NB4 (cell line): Measurements from ENCODE around the gene RRP1.

ENCODE experiments used
- MYC ChIP-seq: IDR thresholded peaks from 2 replicates; pipeline ENCODE4 v1.6.1; 2011; ENCODE audit warnings: low read depth, low read length
- POLR2A ChIP-seq: IDR thresholded peaks from 2 replicates; pipeline ENCODE4 v1.6.1; 2011; ENCODE audit warnings: mild to moderate bottlenecking; ENCODE audit not compliant: insufficient read length; ENCODE audit errors: extremely low read depth
- TF ChIP-seq, protein P1 (sequence below): IDR thresholded peaks from one replicate; pipeline ENCODE4 v1.5.1; 2012; ENCODE audit warnings: low read depth, low read length

DNA sequence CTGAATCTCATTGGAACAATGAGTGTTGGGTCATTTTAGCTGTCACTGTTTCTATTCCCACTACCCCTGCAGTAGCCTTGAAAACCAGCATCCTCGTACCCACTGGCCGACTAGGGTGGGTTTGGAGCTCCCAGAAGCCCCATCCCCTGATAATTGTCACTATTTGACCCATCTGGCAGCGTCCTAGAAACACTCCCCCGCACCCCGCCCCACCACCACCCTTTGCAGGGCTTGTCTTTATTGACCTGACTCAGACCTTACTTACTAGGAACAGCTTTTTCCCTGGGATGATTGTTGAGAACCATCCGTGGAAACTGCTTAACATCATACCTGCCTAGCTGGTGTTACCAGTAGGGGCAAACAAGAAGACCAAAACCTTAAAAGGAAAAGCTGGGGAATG is 47.2 kb downstream of the RRP1 start:
- TF ChIP-seq POLR2A (no peak), MYC (no peak)
- TF ChIP-seq, protein P1, sequence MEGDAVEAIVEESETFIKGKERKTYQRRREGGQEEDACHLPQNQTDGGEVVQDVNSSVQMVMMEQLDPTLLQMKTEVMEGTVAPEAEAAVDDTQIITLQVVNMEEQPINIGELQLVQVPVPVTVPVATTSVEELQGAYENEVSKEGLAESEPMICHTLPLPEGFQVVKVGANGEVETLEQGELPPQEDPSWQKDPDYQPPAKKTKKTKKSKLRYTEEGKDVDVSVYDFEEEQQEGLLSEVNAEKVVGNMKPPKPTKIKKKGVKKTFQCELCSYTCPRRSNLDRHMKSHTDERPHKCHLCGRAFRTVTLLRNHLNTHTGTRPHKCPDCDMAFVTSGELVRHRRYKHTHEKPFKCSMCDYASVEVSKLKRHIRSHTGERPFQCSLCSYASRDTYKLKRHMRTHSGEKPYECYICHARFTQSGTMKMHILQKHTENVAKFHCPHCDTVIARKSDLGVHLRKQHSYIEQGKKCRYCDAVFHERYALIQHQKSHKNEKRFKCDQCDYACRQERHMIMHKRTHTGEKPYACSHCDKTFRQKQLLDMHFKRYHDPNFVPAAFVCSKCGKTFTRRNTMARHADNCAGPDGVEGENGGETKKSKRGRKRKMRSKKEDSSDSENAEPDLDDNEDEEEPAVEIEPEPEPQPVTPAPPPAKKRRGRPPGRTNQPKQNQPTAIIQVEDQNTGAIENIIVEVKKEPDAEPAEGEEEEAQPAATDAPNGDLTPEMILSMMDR: no peak
